Mucosa of rectum (tissue), 2 donors: ENCODE results near the gene RPS6KL1.

Experiments used
- H3K27ac ChIP-seq, 2 donors: one replicate each; pipeline ENCODE4 v1.7.0; 2013; ENCODE audit warnings: inconsistent platforms in 2 of 2, low read depth in 2 of 2, low read length in 2 of 2
- H3K27me3 ChIP-seq, 2 donors: one replicate each; pipeline ENCODE4 v1.7.0; 2013; ENCODE audit warnings: low read length in 2 of 2; ENCODE audit not compliant: control insufficient read depth in 2 of 2, insufficient read depth in 2 of 2
- H3K36me3 ChIP-seq, 2 donors: one replicate each; pipeline ENCODE4 v1.7.0; 2013; ENCODE audit warnings: low read length in 2 of 2; ENCODE audit not compliant: control insufficient read depth in 2 of 2, insufficient read depth in 2 of 2
- H3K4me1 ChIP-seq, 2 donors: one replicate each; pipeline ENCODE4 v1.7.0; 2013; ENCODE audit warnings: low read length in 2 of 2, mild to moderate bottlenecking in 1 of 2; ENCODE audit not compliant: control insufficient read depth in 2 of 2, insufficient read depth in 2 of 2
- H3K4me3 ChIP-seq, 2 donors: one replicate each; pipeline ENCODE4 v1.7.0; 2013; ENCODE audit warnings: low read length in 2 of 2
- H3K9ac ChIP-seq, 2 donors: one replicate each; pipeline ENCODE4 v1.7.0; 2013; ENCODE audit warnings: low read length in 2 of 2, low read depth in 1 of 2, mild to moderate bottlenecking in 1 of 2
- H3K9me3 ChIP-seq, 2 donors: one replicate each; pipeline ENCODE4 v1.7.0; 2013; ENCODE audit warnings: low read length in 2 of 2; ENCODE audit not compliant: control insufficient read depth in 2 of 2
- donor health status: healthy.
- donor health status: Normal muscosa, but diverticular disease.

The RPS6KL1 gene

GRCh38 chr14:74945852-74946658, 23.0 kb upstream of the RPS6KL1 start:
- Histone ChIP-seq H3K36me3 (no peaks in the 10 kb centered on the region), H3K9me3 (no peaks in the 10 kb centered on the region), H3K27ac (no peak overlapping the region), H3K9ac (no peak overlapping the region), H3K4me3 (no peak overlapping the region), H3K27me3 (no peaks in the 10 kb centered on the region), H3K4me1 (peaks cover 11 to 21% of the 10 kb centered on the region in 2 donors)

GRCh38 chr14:74945261-74945851, 22.3 kb upstream of the RPS6KL1 start:
- Histone ChIP-seq H3K4me3 (no peak overlapping the region), H3K27me3 (no peaks in the 10 kb centered on the region), H3K9ac (no peak overlapping the region), H3K27ac (no peak overlapping the region), H3K36me3 (no peaks in the 10 kb centered on the region), H3K4me1 (peaks cover 11 to 17% of the 10 kb centered on the region in 2 donors), H3K9me3 (no peaks in the 10 kb centered on the region)

- peak overlapping the region in 1 of 2 donors; percentile 50 for H3K27ac ChIP-seq
- H3K4me1 ChIP-seq = peaks cover 14 to 20% of the 10 kb centered on the region in 2 donors
- H3K4me3 ChIP-seq = no peak overlapping the region
- H3K9me3 ChIP-seq = no peaks in the 10 kb centered on the region
- no peaks in the 10 kb centered on the region for H3K27me3 ChIP-seq
- H3K36me3 ChIP-seq = no peaks in the 10 kb centered on the region
- peak overlapping the region in 1 of 2 donors; percentile 14 for H3K9ac ChIP-seq
These were observed 19.5 kb upstream of the RPS6KL1 start for GRCh38 chr14:74942608-74943007.

- Histone ChIP-seq H3K36me3 (no peaks in the 10 kb centered on the region), H3K4me1 (peaks cover 14 to 20% of the 10 kb centered on the region in 2 donors), H3K9ac (peak overlapping the region; percentile 6 to 14), H3K27ac (peak overlapping the region; percentile 50 to 67), H3K9me3 (no peaks in the 10 kb centered on the region), H3K4me3 (no peak overlapping the region), H3K27me3 (no peaks in the 10 kb centered on the region)
These were observed 19.1 kb upstream of the RPS6KL1 start for GRCh38 chr14:74942181-74942580.

GRCh38 chr14:74941676-74942097, 18.6 kb upstream of the RPS6KL1 start:
- Histone ChIP-seq H3K36me3 (no peaks in the 10 kb centered on the region), H3K9ac (peak overlapping the region in 1 of 2 donors; percentile 44), H3K27me3 (no peaks in the 10 kb centered on the region), H3K27ac (peak overlapping the region; percentile 50 to 67), H3K4me1 (peaks cover 14 to 20% of the 10 kb centered on the region in 2 donors), H3K4me3 (peak overlapping the region; percentile 22 to 28), H3K9me3 (no peaks in the 10 kb centered on the region)

GRCh38 chr14:74940956-74941565, 18.0 kb upstream of the RPS6KL1 start:
- Histone ChIP-seq H3K27ac (peak overlapping the region; percentile 50 to 67), H3K4me3 (peak overlapping the region; percentile 22 to 28), H3K9ac (peak overlapping the region in 1 of 2 donors; percentile 44), H3K27me3 (no peaks in the 10 kb centered on the region), H3K9me3 (no peaks in the 10 kb centered on the region), H3K36me3 (no peaks in the 10 kb centered on the region), H3K4me1 (peaks cover 12 to 14% of the 10 kb centered on the region in 2 donors)

- H3K9me3 ChIP-seq = no peaks in the 10 kb centered on the region
- H3K4me3 ChIP-seq = no peak overlapping the region
- H3K36me3 ChIP-seq = no peaks in the 10 kb centered on the region
- H3K4me1 ChIP-seq = peaks cover 12 to 13% of the 10 kb centered on the region in 2 donors
- H3K27ac ChIP-seq = peak overlapping the region; percentile 53 to 79
- no peaks in the 10 kb centered on the region for H3K27me3 ChIP-seq
- no peak overlapping the region for H3K9ac ChIP-seq
These were observed 15.8 kb upstream of the RPS6KL1 start for GRCh38 chr14:74938531-74939495.

- H3K9me3 ChIP-seq = no peaks in the 10 kb centered on the region
- no peak overlapping the region for H3K9ac ChIP-seq
- no peaks in the 10 kb centered on the region for H3K36me3 ChIP-seq
- H3K27me3 ChIP-seq = no peaks in the 10 kb centered on the region
- H3K4me1 ChIP-seq = peaks cover 10 to 13% of the 10 kb centered on the region in 2 donors
- no peak overlapping the region for H3K27ac ChIP-seq
- H3K4me3 ChIP-seq = no peak overlapping the region
These were observed 14.1 kb upstream of the RPS6KL1 start for GRCh38 chr14:74937171-74937570.

- Histone ChIP-seq H3K27me3 (no peaks in the 10 kb centered on the region), H3K4me1 (peaks cover 7 to 11% of the 10 kb centered on the region in 2 donors), H3K4me3 (no peak overlapping the region), H3K27ac (no peak overlapping the region), H3K9ac (no peak overlapping the region), H3K9me3 (no peaks in the 10 kb centered on the region), H3K36me3 (no peaks in the 10 kb centered on the region)
These were observed 13.7 kb upstream of the RPS6KL1 start for GRCh38 chr14:74936731-74937130.
